HG03103 (cell line): ENCODE data around the gene FAM114A1.

ENCODE experiments used
- ATAC-seq: cut with Tn5 transposase; IDR thresholded peaks from one replicate; pipeline ENCODE4 v1.9.1; 2021; ENCODE audit warnings: low read depth; ENCODE audit not compliant: unreplicated experiment

FAM114A1 gene

DNA sequence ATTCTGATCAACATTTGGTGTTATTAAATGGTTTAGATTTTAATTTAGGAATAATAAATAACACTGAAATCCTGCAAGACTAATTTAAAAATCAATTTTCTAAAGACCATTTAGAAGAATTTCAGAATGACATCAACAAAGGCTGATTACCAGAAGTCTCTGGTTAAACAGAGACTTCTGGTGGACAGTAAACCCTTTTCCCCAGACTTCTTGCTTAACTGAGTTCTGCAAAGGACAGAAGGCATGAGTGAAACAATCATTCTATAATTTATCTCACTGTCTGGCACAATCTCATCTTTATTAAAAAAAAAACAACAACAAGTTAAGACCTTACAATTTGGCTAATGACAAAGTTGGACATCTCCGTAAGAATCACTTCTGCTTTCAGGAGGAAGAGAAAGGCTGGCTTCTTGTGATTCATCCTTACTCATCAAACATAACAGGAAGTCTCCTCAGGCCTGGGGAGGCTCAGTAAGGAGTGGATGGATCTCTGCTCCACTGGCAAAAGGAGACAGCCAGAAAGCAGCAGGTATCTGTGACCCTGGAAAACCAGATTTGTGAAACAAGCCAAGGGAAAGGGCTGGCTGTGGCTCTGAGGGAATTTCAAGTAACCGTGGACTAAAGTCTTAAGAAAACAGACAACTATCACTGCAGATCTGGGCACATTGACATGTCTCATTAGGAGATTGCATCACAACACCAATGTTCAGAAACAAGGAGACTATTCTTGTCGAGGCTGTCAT, 10.1 kb upstream of the FAM114A1 start:
- peak; percentile 49 for ATAC-seq

DNA sequence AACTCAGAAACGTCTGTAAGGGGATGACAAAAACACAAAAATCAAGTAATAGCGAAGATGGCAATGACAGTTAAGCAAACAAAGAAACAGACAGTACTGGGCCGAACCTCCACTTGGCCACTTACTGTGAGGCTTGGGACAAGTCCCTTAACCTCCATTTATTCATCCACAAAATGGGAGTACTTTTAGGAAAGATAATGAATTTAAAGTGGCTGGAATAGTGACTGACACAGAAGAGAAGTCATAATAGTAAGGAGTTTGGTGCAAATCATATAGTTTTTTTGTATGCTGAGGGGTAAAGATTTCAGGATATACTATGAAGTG, 9.5 kb upstream of the FAM114A1 start:
- ATAC-seq, result no peak

DNA sequence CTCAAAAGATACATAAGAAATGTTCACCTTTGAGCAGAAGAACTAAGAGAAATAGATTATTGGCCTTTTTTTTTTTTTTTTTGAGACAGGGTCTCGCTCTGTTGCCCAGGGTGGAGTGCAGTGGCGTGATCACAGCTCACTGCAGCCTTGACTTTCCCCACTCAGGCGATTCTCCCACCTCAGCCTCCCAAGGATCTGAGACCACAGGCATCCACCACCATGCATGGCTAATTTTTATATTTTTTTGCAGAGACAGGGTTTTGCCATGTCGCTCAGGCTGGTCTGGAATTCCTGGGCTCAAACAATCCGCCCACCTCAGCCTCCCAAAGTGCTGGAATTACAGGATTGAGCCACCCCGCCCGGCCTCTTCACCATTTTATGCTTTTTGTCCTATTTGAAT, 8.1 kb upstream of the FAM114A1 start:
- ATAC-seq, result no peak

DNA sequence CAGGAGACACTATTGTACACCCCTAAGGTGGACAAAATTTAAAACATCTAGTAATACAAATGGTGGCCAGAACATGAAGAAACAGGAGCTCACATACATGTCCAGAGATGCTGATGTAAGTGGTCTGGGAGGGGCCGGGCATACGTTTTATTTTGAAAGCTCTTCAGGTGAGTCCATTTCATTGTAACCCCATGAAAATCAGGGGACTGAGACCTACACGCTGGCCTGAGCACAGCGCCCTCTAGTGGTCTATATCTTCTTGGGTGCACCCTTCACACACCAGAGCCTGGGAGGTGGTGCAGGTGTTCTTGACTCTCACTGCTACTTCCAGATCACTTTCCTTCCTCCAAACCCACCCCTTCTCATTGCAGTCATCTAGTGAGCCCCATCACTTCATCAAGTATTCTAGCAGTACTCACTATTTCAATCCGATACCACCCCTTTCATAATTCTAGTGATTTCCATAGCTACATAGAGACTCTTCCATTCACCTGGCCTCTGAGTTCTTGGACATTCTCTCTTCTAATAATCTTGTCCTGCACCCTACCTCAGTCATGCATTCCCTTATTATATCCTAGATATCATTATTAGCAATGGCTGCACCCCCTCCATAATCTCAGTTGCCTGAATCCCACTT, 6.7 kb upstream of the FAM114A1 start:
- no peak for ATAC-seq

DNA sequence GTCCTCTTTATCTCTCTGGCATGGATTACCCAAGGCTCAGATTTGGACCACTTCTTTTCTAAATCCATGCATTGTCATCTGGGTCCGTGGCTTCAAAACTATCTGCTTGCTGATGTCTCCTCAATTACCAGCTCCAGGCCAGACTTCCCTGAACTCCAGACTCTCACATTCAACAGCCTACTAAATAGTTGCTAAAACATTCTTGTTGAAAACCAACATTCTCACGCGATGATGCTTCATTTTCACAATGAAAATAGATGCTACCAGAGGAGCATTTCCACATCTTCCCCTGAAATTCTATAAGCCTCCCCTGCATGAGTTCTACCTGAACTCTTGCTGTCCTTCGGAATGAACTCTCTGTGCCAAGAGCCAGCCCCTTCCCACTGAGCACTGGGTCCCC, 5.8 kb upstream of the FAM114A1 start:
- ATAC-seq, result no peak

DNA sequence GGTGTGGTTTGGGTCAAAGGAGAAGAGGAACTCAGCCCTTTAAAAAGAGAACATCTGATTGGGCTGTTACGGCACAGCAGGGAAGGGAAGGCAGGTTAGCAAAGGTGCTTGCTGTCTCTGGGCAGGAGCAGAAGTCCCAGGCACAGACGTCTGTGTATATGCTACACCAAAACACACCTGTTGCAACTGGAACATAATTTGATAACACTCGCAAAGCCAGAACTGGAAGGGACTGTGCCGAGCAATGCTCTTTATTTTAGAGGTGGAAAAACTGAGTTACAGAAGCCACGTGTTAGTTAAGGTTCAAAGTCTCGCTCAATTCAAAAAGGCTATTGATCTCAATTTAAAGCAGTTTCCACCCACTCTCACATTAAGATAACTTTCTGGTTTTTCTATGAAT, 2.2 kb upstream of the FAM114A1 start:
- ATAC-seq, result no peak

DNA sequence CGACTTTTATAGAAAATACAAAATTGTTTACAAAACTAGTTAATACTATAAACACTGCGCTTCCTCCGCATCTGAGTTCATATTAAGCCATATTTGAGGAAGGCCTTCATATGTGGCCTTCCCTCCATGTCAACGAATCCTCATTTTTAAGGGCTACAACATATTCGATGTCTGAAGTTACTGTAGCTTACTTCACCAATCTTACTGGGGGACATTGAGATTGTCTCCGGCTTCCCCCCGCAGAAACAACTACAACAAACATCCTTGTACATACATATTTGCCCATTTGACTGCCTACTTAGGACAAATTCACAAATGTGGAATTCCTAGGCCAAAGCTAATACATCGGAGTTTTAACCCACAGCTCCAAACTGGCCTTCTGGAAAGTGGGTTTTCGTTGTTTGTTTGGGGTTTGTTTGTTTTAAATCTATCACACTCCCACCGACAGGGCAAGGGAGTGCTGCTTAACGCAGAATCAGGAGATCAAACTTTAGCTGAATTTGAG, 581 bp upstream of the FAM114A1 start:
- ATAC-seq, result peak; percentile 16

DNA sequence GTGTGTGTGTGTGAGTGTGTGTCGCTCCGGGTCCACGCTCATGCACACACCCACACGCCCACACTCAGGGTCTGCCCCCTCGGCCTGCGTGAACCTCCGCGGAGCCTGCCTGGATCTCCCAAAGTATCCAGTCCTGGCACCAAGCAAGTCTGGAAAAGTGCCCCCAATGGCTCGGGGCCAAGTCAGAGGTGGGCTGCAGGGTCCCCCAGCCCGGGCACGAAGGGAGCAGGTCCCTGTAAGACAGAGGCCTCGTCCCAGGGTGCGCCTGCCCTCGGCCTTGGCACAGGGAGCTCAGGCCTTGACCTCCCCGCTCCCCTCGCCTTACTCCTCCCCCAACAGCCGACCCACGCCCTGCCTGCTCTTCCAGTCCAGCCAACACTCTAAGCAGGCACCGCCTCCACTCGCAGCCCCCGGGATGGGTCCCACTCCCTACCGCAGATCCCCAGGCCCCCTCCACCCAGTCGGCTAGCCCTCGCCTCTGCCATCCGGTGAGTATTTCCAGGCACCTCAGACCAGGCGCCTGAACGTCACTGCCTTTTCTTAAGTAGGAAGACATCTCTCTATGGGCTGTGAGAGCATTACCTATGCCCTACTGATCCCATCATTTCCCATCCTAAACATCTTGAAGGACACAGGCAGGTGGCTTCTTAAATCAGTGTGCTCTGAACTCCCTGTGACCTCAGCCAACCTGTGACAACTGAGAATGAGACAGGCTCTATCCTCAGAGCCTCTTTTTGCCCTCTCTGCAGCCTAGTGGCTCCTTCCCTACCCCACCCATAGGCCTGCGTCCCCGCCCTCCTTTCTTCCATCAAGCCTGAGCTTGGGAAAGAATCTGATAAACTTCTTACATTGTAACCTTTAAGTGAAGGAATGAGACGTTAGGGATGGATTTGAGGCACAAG, 704 bp downstream of the FAM114A1 start:
- ATAC-seq, result no peak

DNA sequence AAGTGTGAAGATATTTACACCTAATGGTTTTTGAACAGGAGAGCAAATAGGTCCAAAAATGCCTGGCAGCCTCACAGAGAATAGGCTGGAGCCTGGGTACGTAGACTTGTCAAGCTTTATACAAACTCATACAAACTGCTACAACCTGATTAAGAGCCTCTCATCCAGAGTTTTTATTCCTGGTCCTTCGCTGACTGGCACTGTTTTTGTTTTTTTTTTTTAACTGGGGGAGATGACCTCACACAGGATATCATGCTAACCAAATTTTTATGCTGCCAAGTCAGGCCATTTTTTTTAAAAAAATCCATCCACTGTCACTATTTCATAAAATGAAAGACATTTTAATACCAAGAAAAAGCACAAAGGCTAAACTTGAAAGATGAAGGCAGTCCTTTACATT, 1.9 kb downstream of the FAM114A1 start:
- no peak for ATAC-seq

DNA sequence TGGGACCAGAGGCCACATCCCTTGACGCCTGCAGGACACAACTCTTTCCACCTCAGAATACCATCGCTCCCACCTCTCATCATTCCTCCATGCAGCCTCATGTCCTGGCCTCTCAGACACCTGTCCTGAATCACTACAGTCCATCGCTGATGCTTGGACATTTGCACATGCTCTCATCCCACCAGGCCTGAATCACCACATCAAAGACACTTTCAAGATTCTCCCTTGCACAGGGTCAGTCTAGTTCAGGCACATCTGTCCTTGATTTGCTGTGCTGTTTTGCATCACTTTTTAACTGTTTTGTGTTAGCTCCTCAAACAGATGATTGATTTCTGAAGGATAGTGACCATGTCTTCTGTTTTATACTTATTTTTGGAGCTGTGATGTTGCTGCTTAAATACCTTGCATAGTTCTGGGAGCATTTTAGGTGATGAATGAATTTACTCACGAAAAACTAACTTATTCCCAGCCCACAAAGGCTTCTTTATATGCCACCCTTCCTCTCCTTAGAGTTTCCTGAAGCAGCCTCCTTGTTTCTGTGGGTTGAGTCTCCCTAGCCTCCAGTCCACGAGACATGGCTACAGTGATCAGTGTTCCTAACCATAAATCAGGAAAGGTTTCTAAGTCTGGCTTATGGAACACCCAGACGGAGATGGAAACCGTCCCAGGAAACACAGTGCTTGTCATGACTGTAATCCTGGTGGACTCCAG, 2.6 kb downstream of the FAM114A1 start:
- no peak for ATAC-seq

DNA sequence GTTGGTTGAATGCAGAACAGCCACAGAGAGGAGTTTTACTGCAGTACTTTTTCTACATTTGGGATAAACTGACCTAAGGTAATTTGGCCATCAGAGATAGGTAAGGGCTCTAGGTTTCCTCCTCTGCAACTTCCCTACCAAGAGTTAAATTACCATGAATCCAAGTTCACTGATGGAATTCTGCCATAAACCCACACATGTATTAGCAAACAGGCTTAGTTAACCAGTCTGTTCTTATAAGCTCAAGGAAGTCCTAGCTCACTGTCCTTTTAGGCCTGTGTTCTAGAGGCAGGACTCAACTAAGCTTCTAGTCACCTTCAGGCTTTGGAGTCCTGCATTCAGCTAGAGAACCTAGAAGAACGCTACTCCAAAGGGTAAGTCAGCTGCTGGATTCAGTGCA, 4.0 kb downstream of the FAM114A1 start:
- ATAC-seq, result no peak

DNA sequence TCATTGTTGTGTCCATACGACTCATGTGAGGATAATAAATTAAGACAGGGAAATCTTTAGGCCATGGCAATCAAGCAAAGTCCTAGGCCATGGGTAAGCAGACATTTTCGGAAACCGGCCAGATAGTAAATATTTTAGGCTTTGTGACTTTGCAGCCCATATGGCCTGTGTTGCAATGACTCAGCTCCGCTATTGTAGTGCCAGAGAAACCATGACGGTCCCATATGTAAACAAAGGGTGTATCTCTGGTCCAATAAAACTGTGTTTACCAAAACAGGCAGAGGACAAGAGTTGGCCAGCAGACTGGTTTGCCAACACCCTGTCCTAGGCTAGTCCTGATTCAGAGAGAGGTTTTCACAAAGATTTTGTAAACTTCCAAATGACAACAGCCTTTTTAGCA, 5.0 kb downstream of the FAM114A1 start:
- no peak for ATAC-seq

DNA sequence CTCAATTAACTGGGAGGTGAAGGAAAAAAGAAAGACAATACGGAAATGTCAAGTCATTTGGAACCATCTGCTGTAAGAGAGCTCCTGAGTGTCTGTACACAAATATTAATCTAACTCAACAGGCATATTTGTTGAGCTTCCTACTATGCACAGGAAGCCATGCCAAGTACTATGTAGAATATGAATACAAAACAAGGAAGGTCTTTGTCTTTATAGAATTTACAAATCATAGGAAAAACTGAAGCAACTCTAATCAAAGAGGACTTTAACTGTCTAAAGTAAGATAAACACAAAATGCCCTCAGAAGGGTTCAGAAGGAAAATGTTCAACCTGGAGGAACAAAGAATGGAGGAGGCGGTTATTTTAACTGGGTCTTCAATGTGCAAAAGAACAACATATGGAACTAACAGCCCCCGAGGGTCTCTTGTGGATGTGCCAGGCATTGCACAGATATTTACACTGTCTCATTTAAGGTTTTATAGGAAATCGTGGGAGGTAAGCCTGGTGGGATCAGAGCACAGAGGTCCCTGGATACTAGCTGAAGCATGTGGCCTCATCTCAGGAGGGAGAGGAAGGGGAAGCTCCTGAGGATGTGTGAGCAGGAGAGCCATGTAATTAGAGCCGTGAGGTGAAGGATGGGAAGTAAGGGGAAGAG, 5.8 kb downstream of the FAM114A1 start:
- ATAC-seq, result no peak

DNA sequence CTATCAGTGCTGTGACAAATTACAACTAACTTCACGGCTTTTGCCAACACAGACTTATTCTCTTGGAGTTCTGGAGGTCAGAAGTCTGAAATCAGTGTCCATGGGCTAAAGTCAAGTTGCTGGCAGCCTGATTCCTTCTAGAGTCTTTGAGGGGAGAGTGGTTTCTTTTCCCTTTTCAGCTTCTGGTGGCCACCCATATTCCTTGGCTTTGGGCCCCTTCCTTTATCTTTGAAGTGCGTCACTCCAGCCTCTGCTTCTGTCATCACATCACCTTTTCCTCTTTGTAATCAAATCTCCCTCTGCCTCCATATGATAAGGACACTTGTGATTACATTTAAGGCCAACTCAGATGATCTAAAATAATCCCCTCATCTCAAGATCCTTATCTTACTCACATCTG, 9.0 kb downstream of the FAM114A1 start:
- no peak for ATAC-seq

DNA sequence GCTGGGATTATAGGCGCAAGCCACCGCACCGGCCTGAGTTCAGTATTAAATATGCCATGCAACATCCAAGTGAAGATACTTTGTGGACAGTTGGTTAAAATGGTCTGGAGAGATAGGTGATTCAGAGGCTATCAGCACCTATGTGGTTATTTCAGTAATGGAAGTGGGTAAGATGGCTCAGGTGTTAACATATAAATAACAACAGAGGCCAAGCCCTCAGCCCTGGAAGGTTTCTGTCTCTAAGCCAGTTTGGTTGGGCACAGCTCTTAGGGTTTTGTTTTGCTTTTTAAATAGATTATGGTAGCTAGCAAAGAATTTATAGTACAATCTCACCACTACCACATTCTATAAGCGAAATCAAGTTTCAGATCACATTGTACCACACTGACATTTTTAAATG, 16.6 kb downstream of the FAM114A1 start:
- ATAC-seq, result no peak

DNA sequence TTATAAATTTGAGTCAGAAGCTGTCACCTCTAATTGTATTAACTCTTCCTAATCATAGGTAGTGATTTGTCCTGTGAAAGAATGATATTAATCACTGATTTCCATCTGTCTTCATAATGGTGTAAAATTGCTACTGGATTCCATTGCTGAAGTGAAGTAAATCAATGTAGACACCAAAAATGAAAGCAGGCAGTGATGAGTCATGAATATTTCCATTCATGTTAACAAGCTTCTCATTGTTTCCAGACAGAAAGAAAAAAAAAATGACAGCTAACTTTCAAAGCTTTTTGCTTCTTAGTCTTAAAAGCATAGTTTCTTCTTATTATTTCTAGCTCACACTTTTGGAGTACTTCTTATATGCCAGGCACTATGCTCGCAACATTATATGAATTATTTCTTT, 21.5 kb downstream of the FAM114A1 start:
- ATAC-seq, result no peak

DNA sequence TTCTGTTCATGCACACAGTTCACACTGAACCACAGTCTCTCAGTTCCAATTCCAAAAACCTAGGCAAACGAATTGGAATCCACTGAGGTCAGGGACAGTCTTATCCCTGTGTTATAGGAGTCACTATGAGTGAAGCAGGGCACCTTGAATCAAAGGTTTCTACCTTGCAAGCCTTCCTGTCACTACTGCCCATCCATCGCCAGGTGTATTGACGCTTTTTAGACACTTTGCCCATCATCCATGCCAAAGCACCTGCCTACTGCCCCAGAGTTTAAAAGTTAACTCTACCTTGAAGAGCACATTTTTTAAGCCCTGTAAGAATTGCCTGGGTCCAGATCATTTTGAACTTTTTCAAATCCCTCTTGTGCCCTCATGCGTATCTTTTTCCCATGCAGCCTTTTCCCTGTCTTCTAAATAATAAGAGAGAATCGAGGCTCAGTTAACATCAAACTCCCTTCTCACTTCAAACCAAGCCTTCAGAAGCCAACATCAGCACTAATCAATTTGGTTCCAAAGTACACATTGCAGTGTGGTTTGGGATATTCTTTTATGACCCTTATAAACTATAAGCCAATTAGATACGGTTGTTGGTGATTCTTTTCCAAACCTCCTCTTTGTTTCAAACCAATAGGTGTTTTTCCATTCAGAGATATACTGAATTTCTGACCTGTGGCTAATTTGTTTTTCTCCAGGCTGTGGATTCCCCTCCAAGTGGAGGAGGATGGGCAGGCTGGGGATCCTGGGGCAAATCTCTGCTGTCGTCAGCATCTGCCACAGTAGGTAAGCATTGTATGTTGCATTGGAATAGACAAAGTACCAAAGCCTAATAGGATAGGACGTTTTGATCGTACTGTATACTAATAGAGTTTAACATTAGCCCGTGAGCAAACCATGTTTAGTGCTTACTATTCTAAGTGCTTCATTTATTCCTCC, 23.7 kb downstream of the FAM114A1 start:
- no peak for ATAC-seq

DNA sequence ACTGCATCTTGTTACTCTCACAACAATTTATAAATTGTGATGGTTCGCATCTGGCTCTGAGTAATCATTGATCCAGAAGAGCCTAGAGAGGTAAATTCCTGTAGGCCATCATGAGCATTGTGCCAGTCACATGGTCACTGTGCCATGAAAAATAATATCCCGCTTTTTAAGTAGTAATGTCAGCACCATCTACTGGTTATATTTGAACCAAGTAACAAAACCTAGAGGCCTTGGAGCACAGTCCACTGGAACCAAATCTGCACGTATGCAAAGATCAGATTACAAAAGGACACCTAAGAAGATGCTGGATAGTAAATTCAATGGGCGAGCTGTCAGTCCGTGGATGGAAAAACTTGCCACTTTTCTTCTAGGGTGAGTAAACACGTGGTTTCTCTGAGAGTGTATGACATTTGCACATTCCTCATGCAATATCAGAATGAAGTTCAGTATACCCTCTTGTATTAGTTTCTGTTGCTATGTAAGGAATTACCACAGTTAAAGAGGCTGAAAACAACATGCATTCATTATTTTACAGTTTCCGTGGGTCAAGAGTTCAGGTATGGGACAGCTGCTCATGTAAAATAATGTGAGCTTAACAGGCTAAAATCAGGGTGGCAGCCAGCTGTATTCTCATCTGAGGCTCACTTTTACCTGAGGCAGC, 26.8 kb downstream of the FAM114A1 start:
- no peak for ATAC-seq

DNA sequence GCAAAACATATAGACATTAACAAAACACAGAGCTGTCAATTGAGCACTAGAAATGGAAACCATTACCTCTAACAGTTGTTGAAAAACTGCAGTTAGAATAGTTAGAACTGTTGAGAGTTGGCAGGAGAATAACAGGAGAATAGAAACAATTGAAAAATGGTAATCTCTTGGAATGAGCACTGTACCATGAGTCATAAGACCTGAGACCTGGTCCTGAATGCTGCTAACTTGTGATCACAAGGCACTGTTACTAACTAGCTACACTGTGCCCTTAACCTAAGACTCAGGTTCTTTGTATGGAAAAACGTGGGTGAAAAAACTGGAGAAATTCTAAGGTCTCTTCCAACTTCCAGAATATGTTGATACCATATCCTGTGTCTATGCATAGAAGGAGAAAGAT, 29.3 kb downstream of the FAM114A1 start:
- no peak for ATAC-seq
